Measurements from ENCODE around the gene SMARCD3.

The SMARCD3 gene

DNA sequence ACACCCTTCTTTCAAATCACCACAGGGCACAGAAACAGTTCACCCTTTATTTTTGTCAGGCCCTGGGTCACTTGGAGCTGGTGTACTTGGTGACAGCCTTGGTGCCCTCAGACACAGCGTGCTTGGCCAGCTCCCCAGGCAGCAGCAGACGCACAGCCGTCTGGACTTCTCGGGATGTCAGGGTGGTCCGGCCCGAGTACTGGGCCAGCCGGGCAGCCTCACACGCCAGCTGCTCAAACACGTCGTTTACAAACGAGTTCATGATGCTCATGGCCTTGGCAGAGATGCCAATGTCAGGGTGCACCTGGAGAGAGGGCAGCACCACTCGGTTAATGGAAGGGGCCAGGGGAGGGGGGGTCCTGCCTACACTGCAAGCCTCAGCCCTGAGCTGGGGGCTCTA, 40.7 kb downstream of the SMARCD3 start:
- no peak for DNase-seq

DNA sequence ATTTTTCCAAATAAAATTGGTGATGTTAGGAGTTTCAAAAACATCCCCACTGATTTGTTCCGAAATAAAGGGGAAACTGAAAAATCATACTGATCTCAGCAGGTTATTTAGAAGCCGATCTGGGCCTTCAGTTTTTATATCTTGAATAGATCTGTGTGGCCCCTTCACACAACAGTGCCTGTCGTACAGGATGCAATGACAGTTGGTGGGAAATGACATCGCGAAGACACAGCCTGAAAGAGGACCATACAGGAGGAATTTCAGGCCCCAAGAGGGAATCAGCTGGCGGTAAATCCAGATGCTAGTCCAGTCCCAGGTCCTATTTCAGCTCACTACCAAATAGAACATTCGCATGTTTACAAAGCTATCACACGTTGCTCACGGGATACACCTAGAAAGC, 41.2 kb downstream of the SMARCD3 start:
- DNase-seq = no peak

DNA sequence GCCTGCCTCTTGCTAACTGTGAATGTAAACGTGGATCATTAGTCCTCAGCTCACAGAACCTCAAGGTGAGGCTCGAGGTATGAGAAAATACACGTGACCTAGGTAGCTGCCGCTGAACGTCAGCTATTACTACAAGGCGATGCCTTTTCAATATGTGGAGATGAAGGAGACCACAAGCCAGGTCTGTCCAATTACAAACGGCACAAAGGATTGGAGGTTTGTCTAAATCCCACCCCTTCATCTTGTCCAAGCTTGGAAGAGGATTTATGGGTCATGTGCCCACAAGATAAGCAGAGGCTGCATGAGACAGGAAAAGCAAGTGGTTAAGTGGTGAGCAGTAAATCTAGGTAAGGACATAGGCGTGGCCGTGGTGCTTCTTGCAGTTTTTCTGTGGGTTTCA, 41.6 kb downstream of the SMARCD3 start:
- DNase-seq = no peak

DNA sequence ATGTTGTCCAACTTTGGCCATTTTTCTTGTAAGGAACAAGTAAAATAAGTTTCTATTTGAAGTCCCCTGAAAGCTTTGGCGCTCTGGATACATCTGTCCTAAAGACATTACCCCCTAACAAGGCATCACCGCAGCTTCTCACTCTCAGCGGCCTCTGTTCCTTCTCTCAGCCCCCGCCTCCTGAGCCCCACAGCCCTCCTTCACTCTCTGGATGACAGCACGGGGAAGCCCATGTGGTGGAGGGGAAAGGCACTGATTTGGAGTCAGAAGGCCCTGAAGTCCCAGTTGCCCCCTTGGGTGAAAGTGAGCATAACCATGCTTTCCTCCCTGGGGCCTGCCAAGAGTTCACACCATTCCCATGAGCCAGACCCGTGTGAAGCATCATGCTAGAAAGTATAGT, 42.8 kb downstream of the SMARCD3 start:
- no peak for DNase-seq

DNA sequence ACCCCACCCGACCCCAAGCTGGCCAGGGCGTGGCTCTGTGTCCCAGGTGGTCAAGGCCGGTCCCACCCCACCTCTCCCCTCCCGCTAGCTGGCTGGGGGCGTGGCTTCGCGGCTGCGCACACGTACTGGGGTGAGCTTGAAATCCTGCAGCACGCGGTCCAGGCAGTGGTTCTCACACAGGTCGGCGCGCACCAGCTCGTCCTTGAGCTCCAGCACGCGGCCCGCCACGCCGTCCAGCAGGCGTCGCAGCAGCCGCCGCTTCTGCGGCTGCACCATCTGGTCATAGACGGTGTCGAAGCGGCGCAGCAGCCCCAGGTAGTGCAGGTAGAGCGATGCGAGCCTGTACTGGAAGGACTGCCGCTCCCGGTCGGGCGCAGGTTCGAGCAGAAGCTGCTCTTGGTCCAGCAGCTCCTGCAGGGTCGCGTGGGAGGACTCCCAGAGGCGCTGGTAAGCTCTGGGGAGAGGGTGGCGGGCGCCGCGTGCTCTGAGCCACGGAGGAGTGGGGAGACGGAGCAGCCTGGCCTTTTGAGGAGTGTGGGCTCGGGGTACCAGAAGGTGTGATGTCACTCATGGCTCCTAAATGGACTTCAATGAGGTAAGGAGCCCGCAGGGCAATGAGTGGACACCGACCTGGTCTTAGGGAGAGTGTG, 44.0 kb downstream of the SMARCD3 start:
- DNase-seq = no peak

DNA sequence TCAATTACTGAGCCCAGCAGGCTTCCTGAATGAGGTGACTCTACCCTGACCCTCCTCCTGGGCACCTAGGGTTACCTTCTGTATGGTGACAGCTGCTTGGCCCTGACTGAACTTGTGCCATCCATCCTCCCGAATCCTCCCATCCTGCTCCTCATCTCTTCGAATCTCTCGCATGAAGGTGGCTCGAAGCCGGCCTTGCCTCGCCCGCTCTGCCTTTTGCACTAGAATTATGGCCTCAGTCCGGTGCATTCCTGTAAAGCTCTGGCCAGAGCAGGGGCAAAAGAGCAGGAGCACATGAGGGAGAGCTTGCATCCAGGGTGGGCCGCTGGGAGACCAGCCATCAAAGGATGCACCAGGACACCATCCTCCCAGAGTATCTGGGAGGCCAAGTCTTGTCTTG, 45.7 kb downstream of the SMARCD3 start:
- no peak for DNase-seq

DNA sequence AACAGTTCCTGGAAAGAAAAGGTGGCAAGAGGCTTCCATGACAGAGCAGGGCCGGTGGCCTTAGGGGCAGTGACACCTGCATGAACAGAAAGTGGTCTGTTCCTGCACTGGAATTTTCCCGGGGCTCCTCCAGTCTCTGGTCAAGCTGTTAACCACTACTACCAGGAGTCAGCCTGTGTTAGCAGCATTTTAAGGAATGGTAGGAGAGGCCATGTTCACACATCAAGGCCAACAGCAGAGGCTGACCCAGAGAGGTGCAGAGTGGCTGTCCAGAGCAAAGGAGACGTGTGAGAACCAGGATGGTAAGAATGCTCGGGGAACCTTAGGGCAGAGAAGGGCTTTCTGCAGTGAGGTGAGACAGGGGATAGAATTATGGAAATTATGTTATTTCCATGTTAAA, 46.7 kb downstream of the SMARCD3 start:
- DNase-seq = no peak

DNA sequence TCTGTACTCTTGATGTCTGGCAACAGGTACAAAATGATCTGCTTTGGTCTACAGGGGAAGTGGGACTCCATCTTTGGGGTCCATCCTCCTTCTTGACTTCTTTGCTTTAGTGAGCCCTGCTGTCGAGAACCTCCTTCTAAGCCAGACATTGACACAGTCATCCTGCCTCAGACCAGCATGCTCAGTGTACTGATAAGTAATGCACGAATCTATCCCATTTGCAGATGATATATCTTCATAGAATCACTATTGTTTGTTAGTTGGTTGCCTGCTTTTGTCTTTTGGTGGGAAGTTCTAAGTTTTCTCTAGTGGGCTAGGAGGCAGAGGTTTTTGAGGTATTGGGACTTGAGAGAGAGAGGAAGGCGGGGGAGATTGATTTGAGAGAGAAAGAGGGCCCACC, 47.1 kb downstream of the SMARCD3 start:
- no peak for DNase-seq

DNA sequence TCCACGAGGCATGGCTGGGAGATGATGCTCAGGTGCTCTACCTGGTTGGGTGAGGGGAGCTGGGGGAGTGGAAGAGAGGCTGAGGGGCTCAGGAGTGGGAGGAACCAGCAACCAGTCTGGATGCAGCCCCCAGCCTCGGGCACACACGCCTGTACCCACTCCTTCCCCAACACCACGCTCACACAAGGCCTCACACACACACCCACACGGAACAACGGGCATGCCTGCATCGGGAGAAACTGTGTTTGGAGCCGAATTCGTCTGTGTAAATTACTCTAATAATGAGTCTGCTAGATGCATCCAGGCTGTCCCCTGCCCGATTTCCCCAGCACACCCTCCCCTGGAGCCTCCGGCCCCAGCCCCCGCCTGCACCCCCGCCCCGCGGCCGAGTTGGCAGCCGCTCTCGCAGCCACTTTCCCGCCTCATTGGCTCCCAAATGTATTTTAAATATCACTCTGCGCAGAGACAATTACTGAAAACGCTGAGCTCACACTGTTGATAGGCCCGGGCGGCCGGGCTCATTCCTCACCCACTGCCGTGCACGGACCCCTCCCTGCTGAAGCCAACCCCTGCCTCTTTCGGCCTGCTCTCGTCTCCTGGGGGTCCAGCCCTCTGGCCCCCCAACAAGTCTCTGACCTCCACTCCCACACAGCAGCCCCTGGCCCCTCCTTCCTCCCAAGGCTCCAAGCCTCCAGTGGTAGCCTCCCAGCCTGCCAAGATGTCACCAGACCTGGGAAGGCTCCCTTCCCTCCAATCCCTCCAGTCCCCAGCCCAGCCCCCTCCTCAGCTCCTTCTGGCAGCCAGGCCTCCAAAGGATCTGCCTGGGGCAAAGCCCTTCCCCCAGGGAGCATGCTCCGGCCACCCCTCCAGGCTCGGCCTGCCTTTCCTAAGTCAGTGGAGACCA, 49.3 kb downstream of the SMARCD3 start:
- peak; percentile 45 for DNase-seq

DNA sequence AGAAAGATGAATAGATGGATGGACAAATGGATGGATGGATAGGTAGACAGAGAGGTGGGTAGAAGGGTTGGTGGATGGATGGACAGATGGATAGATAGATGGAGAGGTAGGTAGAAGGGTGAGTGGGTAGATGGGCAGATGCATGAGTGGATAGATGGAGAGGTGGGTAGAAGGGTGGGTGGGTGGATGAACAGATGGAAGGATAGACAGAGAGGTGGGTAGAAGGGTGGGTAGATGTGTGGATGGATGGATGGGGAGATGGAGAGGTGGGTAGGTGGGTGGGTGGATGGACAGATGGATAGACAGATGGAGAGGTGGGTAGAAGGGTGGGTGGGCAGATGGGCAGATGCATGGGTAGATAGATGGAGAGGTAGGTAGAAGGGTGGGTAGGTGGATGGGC, 50.6 kb downstream of the SMARCD3 start:
- no peak for DNase-seq

DNA sequence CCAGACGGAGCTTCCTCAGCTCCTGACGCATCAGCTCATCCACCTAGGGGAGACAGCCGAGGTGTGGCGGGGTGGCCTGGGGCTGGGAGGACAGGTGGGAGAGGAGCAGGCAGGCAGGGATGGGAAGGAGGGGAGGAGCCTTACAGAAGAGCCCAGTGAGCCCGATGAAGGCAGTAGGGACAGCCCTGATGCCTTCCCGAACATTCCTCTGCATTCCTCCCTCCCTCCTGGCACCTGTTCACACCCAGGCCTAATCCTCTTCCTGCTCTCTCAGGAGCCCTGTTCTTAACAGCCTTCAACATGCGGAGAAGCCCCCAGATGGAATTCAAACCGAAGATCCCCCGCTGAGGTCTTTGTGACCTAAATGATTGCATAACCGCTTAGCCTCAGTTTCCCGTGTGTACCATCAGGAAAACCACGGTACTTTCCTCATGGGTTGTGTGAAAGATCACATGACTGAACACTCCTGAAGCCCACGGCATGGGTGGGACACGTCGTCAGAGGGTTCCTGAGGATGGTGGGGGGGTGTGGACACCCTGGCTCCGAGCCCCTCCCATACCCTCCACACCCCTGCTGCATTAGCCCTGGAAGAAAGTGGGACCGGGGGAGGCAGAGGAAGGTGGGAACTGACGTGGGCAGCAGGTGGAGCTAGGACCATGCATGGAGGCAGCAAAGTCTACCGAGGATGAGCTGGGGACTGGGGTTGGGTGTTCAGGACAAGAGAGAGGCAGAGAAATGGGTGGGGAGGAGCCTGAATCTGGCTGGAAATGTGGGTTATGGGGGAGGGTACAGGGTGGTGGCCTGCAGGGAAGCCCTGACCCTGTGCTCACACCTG, 52.7 kb downstream of the SMARCD3 start:
- no peak for DNase-seq

DNA sequence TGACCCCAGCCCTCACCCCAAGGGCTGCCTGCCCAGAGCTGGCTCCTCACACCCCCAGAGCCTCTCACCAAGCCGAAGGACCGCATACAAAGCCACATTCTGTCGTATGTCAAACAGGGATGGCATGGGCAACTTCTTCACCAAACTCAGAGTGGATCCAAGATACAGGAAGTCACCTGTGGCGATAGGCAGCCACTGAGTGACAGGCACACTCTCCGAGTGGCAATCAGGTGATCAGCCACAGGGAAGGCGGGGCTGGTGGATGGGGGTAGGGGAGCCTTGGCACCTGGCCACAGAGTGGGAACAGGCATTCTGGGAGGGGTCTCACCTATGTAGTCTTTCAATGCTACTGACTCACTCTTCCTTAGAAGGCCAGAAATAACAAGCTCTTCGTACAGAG, 54.3 kb downstream of the SMARCD3 start:
- no peak for DNase-seq

DNA sequence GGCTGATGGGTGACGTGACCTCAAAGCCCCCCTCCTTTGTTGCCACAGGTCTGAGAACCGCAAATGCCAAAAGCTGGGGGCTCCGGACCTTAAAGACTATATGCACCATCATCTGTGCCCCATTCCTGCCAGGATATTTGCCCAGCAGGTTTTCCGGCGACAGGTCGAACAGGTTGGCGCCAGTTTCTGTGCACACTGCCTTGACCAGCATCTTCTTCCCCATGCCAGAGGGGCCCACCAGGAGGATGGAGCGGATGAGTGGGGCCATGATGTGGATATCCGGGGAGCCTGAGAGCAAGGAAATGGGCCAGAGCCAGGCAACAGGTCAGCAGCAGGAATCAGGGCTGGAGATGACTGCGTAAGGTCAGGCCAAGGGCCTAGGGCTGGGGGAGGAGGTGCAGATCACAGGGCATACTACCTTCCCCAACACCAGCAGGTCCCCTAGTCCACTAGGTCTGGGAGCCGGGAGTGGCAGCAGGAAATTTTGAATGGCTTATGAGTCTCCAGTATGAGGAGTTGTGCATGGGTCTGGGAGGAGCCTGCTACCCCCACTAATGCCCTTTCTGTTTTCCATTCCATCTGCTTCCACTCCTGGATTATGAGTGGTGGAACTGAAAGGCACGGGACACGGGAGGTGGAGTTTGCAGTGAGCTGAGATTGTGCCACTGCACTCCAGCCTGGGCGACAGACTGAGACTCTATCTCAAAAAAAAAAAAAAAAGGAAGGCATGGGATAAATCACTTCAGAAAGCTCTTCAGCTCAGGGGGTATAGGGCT, 55.1 kb downstream of the SMARCD3 start:
- DNase-seq = no peak

DNA sequence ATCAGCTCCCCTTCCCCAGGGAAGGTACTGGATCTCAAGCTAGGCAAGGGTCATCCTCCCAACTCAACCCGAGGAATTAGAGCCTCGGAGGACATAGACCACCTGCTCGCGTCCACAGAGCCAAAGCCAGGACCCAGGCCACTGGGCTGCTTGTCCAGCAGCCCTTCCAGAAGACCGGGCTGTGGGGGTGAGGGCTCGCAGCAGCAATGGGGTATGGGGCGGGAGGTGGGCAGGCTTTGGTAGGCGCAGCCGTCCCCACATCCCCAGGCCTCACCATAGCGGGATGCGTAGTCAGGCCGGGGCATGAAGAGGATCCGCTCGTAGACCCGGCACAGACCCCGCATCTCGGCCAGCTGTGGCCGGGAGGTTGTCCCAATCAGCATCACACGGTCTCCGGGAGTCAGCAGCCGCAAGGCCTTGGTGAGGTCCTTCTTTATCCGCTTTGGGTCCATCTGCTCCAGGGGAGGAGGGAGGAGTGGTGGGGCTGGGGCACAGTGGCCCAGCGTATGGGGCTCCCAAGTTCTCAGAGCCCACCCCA, 56.4 kb downstream of the SMARCD3 start:
- DNase-seq = no peak

DNA sequence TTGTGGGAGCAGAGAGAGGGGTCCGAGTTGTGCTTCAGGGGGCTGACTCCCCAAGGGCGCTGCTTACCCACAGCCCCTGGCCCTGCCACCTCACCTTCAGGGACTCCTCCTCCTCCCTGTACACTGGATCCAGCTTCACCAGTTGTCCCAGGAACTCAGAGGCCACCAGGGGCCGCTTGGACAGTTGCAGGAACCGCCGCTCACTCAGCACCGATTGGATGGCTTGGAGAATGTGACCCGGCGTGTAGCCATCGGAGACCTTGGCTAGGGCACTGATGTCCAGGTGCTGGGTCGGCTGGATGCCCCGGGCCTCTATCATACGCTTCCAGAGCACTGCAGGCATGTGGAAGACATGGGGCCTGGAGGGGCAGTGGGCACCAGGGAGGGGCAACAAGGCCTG, 57.0 kb downstream of the SMARCD3 start:
- no peak for DNase-seq

DNA sequence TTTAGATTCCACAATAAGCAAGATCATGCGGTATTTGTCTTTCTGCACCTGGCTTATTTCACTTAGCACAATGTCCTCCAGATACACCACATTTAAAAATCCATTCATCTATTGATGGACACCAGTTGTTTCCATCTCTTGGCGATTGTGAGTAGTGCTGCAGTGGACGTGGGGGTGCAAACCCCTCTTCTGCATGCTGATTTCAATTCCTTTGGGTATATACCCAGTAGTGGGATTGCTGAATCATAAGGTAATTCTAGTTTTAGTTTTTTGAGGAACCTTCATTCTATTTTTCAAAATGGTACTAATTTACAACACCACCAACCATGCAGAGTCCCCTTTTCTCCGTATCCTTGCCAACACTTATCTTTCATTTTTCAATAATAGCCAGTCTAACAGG, 59.5 kb downstream of the SMARCD3 start:
- no peak for DNase-seq
